ENCODE results near the gene PRKN.

The PRKN gene

GRCh38 chr6:162289972-162290371 lies 437.6 kb downstream of the PRKN start:
- H3K27me3 ChIP-seq (ENCODE audit: insufficient read depth, poor library complexity, severe bottlenecking) = no peaks in the 10 kb centered on the region
- no peak overlapping the region for H3K27ac ChIP-seq (replicated peaks)
- no peak for DNase-seq (ENCODE audit: low read depth in 1 of 2, low spot score in 1 of 2)
- no peak for TF ChIP-seq POLR2AphosphoS5 (IDR thresholded peaks at IDR 0.05; ENCODE audit: low read depth)
- TF ChIP-seq, protein P1, sequence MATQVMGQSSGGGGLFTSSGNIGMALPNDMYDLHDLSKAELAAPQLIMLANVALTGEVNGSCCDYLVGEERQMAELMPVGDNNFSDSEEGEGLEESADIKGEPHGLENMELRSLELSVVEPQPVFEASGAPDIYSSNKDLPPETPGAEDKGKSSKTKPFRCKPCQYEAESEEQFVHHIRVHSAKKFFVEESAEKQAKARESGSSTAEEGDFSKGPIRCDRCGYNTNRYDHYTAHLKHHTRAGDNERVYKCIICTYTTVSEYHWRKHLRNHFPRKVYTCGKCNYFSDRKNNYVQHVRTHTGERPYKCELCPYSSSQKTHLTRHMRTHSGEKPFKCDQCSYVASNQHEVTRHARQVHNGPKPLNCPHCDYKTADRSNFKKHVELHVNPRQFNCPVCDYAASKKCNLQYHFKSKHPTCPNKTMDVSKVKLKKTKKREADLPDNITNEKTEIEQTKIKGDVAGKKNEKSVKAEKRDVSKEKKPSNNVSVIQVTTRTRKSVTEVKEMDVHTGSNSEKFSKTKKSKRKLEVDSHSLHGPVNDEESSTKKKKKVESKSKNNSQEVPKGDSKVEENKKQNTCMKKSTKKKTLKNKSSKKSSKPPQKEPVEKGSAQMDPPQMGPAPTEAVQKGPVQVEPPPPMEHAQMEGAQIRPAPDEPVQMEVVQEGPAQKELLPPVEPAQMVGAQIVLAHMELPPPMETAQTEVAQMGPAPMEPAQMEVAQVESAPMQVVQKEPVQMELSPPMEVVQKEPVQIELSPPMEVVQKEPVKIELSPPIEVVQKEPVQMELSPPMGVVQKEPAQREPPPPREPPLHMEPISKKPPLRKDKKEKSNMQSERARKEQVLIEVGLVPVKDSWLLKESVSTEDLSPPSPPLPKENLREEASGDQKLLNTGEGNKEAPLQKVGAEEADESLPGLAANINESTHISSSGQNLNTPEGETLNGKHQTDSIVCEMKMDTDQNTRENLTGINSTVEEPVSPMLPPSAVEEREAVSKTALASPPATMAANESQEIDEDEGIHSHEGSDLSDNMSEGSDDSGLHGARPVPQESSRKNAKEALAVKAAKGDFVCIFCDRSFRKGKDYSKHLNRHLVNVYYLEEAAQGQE (IDR thresholded peaks at IDR 0.05; ENCODE audit: insufficient replicate concordance, low read depth) = no peak
- no peak for TF ChIP-seq SPI1 (IDR thresholded peaks at IDR 0.05; ENCODE audit: borderline replicate concordance, low read depth)
- TF ChIP-seq GABPA (IDR thresholded peaks at IDR 0.05; ENCODE audit: low read depth) = no peak
- TF ChIP-seq, protein P2, sequence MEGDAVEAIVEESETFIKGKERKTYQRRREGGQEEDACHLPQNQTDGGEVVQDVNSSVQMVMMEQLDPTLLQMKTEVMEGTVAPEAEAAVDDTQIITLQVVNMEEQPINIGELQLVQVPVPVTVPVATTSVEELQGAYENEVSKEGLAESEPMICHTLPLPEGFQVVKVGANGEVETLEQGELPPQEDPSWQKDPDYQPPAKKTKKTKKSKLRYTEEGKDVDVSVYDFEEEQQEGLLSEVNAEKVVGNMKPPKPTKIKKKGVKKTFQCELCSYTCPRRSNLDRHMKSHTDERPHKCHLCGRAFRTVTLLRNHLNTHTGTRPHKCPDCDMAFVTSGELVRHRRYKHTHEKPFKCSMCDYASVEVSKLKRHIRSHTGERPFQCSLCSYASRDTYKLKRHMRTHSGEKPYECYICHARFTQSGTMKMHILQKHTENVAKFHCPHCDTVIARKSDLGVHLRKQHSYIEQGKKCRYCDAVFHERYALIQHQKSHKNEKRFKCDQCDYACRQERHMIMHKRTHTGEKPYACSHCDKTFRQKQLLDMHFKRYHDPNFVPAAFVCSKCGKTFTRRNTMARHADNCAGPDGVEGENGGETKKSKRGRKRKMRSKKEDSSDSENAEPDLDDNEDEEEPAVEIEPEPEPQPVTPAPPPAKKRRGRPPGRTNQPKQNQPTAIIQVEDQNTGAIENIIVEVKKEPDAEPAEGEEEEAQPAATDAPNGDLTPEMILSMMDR (IDR thresholded peaks at IDR 0.05; ENCODE audit: insufficient read depth, low read length) = no peak
- no peak overlapping the region for H3K4me3 ChIP-seq (replicated peaks; ENCODE audit: insufficient read depth, low read length)

DNA sequence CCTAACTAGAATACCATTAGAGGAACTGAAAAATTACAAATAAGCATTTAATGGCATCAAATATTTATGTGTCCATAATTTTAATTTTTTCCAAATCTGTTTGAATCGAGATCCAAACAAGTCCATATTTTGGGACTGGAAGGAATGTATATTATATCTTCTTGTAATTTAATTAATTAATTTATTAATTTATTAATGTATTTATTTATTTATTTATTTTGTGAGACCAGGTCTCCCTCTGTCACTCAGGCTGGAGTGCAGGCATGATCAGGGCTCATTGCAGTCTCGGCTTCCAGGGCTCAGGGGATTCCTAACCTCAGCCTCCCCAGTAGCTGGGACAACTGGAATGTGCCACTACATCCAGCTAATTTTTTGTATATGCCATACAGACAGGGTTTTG lies 453.6 kb downstream of the PRKN start:
- H3K27me3 ChIP-seq (ENCODE audit: insufficient read depth, poor library complexity, severe bottlenecking) = no peaks in the 10 kb centered on the region
- DNase-seq (ENCODE audit: low read depth in 1 of 2, low spot score in 1 of 2) = no peak
- TF ChIP-seq SPI1 (IDR thresholded peaks at IDR 0.05; ENCODE audit: borderline replicate concordance, low read depth) = no peak
- TF ChIP-seq, protein P1 (IDR thresholded peaks at IDR 0.05; ENCODE audit: insufficient replicate concordance, low read depth) = no peak
- TF ChIP-seq, protein P2 (IDR thresholded peaks at IDR 0.05; ENCODE audit: insufficient read depth, low read length) = no peak
- TF ChIP-seq GABPA (IDR thresholded peaks at IDR 0.05; ENCODE audit: low read depth) = no peak
- no peak for TF ChIP-seq POLR2AphosphoS5 (IDR thresholded peaks at IDR 0.05; ENCODE audit: low read depth)
- no peak overlapping the region for H3K4me3 ChIP-seq (replicated peaks; ENCODE audit: insufficient read depth, low read length)
- no peak overlapping the region for H3K27ac ChIP-seq (replicated peaks)

GRCh38 chr6:162271922-162272321 lies 455.6 kb downstream of the PRKN start:
- no peaks in the 10 kb centered on the region for H3K27me3 ChIP-seq (ENCODE audit: insufficient read depth, poor library complexity, severe bottlenecking)
- TF ChIP-seq, protein P1 (IDR thresholded peaks at IDR 0.05; ENCODE audit: insufficient replicate concordance, low read depth) = no peak
- TF ChIP-seq GABPA (IDR thresholded peaks at IDR 0.05; ENCODE audit: low read depth) (no peak), POLR2AphosphoS5 (IDR thresholded peaks at IDR 0.05; ENCODE audit: low read depth) (no peak), SPI1 (IDR thresholded peaks at IDR 0.05; ENCODE audit: borderline replicate concordance, low read depth) (no peak)
- TF ChIP-seq, protein P2 (IDR thresholded peaks at IDR 0.05; ENCODE audit: insufficient read depth, low read length) = no peak
- no peak overlapping the region for H3K27ac ChIP-seq (replicated peaks)
- no peak for DNase-seq (ENCODE audit: low read depth in 1 of 2, low spot score in 1 of 2)
- H3K4me3 ChIP-seq (replicated peaks; ENCODE audit: insufficient read depth, low read length) = no peak overlapping the region
